HG02642 (cell line): Measurements from ENCODE around the gene LRRC19.

Source experiments
- ATAC-seq: cut with Tn5 transposase; IDR thresholded peaks from one replicate; pipeline ENCODE4 v1.9.1; 2021; ENCODE audit warnings: mild to moderate bottlenecking; ENCODE audit not compliant: unreplicated experiment, poor library complexity

LRRC19 gene

DNA sequence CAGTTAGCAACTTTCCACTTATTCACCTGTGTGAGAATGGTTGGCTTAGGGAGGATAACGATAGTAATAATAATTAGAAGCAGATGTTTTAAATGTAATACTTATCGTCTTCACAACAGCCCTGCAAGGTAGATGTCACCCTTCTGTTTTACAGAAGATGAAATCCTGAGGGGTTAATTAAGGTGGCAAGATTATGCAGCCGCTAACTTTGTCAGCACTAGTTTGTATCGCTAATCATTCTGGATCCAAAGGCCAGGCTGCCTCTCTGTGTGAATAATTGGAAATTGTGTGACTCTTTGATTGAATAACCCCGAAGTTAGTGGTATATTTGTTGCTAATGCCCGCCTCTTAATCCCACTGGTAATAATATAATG, 48.6 kb downstream of the LRRC19 start:
- no peak for ATAC-seq

DNA sequence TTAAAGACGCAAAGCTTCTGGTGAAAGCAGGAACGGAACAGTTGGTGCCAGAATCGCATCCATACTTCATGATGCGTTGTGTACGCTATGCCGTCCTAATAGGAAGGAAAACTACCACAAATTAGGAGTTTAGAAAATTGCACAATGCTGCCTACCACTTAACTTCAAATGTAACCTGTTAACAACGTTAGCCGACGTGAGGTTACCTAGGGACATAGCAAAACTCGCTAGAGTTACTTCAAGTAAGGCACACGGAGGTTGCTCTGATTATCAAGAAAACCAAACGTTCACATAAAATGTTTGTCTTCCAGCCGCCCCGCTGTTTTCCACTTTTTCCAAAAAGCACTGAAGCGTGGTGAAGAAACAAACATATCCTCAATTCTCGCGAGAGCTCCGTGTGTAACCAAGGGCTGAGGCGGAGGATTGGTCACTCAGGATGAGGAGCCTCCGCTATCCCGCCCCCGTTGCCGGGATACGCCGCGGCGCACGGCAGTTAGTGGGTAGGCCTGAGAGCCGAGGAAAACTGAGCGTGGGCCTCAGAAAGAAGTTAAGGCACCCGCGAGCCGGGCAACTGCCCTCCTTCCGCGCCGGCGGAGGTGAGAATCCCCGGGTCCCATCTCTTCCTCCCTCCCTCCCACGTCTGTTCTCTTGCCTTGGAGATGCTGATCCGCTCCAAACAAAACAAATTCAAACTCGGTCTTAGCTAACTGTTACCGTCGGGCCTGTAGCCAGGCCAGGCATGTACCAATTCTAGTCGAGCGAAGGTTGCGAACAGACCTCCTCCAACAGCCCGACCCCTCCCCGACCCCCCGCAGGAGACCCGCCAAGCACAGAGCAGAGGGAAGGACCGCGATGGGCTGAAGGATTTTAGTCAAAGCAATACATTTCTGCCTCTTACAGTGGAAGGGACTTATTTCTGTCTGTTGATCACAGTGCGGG, 49.3 kb downstream of the LRRC19 start, which contains the start of gene IFT74:
IFT74 (plus strand) TSS at position 492 of the 939 bp plus-strand sequence. CDS start 5,556 bp downstream, outside the sequence.
- ATAC-seq, result peak; percentile 100

DNA sequence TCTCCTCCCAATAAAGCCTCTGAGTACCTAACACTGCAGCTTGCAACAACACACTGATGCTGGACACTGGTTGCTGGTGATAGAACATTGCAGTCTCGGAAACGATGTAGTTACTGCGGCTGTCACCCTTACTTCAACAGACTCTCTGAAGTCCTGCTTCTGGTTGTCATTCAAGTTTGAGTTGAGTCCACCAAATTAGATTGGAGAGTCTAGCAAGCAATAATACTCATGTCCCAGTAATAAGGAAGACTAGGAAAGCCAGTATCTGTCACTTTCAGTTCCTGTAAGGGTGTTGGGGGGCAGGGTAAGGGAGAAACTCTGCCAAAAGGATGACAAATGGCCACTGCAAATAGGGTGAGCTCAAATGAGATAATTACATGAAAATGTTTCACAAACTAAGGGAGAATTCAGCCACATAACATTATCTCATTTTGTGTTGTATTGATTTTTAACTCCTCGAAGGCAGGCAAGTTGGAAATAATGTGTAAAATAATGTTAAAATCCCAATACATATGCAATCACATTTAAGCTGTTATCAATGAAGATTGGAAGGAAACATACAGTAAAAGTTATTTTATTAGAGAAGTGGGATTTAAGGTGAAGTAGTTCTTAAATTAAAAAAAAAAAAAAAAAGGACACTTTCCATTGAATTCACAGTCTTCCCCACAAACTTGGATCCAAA, 50.1 kb downstream of the LRRC19 start:
- no peak for ATAC-seq

DNA sequence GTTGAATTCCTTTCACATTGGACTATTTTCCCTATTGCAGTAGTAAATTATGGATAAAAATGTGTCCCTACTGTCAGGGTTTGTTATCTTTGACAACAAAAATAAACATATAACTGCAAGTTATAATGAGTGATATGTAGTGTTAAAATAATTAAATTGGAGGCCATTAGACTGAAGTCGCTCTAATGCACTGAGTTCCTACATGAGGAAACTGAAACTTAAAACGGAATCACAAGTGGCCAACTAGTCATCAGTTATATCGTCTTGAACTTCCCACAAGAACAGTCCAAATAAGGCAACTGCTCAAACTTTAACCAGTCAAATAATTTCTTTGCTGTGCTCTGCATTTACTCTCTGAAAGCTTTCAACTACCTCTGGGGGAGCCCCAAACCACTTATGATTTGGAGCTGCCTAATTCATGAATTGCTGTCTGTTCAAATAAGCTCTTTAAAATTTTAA, 51.4 kb downstream of the LRRC19 start:
- no peak for ATAC-seq

DNA sequence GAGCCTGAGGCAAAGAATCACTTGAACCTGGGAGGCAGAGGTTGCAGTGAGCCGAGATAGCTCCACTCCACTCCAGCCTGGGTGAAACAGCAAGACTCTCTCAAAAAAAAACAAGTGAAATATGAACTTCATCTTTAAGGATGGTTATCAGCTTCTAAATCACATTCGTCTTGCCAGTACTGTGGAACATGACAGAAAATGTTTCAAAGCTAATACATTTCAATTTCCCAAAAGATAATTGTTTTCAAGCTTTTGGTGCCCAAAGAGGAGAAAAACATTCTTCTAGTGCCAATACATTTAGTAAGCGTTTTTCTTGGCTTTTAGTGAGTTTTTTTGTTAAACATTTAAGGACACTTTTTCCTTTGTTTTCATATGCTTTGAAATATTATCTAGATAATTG, 53.7 kb downstream of the LRRC19 start:
- no peak for ATAC-seq

DNA sequence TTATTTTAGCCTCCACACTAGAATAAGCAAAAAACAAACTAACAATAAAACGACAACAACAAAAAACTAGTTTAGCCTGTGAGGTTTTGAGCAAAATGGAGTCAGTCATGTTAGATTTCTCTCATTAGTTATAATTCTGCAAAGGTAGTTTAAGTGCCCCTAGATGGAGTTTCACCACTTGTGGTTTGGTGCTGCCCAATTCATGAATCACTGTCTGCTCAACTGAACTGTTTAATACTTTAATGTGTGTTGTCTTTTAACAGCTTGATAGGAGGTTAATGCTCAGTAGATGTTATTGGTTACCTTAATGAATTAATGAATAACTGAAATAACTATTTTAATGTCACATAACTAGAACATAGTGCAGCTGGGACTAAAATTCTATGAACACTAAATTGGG, 55.0 kb downstream of the LRRC19 start:
- no peak for ATAC-seq

DNA sequence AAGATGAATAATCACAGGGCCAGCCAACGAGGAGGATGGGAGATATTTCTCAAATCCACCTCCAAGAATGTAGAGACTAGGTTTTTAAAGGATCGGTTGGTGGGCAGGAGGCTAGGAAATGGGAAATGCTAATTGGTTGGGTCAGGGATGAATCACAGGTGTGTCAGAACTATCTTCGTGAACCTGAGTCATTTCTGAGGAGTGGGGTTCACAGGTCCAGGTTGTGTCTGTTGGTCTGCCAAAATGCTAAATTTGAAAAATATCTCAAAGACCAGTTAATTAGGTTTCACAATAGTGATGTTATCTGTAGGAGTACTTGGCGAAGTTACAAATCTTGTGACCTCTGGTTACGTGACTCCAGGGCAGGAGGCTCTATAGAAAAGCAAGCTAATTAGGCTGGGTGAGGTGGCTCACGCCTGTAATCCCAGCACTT, 55.8 kb downstream of the LRRC19 start:
- ATAC-seq, result no peak

DNA sequence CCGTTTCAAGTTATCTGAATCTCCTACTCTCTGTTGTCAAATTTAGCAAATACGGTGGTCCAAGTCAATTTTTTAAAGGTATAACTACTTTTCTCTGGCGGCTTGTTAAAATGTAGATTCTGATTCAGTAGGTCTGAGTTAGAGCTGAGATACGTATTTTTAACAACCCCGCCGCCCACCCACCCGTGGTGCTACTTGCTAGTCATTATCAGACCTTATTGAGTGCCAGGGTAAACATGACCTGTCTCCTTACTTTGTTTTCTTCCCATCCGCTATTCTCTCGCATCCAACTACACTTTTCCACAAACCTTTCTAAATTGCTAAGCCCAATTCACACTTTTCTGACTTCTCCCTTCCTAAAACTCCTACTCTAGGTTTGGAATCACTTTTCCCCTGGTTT, 57.7 kb downstream of the LRRC19 start:
- ATAC-seq, result no peak

DNA sequence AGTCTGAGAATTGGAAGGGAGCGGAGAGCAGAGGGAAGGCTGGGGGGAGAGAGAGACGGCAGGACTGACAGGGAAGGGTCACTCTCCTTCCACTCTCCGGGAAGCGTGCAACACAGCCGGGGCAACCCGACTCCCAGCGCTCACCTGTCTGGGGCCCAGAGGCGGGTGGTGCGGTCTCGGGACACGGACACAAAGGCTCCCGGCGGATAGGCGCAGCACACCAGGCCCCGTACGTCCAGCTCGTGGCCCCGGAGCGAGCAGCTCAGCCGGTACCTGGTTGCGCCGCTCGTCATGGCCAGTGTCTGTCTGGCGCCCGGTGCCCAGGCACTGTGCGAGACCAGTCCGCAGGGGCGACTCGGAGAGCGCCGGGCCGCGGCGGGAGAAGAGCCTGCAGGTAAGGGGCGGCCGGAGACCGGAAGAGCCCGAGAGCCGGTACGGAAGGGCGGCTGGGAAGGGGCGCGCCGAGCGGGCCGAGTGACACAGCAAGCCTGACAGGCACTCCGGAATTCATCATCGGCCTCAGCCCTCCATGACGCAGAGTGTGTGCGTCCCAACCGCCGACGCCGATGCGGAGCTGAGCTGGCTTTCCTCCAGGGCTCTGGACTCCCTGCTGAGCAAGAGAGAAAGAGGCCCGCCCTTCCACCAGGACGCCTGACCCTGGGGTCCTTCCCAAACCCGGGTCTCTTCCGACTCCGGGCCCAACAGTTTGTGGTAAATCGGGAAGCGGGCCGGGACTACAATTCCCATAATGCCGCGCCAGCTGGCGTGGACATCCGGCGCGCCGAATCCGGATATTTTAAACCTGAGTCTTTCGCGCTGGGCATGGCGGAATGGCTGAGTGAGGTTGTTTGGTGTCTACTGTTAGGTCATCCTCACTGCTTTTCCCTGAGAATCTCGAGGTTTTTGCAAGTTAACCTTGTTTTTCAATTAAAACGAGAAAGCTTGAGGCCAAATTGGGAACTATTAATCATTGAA, 58.4 kb downstream of the LRRC19 start, which contains the start of gene PLAA:
PLAA (minus strand) TSS at position 490 of the 975 bp plus-strand sequence; CDS start at position 293, 197 bp downstream.
- peak; percentile 99 for ATAC-seq

DNA sequence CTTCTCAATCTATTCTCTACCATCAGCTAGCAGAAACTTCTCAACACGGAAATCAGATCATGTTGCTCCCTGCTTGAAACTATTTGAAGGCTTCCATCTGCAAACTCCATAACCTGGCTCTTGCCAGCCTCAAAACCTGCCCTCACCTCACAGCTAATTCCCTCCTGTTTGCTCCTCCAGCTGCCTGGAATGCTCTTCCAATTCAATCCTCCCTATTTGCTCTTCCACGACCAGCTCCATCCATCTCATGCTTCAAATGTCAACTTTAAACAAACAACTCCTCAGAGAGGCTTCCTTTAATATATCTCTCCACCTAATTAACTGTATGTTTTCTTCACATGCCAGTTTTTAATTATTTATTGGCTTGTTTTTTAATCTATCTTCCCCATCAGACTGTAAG, 59.9 kb downstream of the LRRC19 start:
- no peak for ATAC-seq
